ENCODE results near the gene KBTBD7.
"Not testable (repeated sequence)": the region's sequence is repeated elsewhere in the genome, so short reads cannot be mapped to it uniquely, and the experiment has no call there.

KBTBD7 gene

DNA sequence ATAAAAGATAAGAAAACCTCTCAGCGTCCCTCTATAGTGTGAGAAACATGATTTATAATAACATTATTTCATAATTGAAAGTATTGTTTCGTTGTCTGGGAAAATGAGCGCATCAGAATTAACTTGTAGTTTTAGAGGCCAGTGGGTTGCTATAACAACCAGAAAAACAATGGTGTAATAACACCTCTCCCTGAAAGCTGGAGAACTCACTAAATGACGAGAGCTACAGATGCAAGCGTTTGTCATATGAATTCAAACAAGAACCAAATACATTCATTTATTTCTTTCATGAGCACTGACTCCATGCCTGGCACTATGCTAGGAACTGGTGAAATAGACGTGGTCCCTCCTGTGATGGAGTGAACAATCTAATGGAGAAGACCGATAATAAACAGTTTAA lies 16.3 kb downstream of the KBTBD7 start:
- no peaks in the 10 kb centered on the region for H3K27me3 ChIP-seq (ENCODE audit: control insufficient read depth, low read length)
- no peaks in the 10 kb centered on the region for H3K36me3 ChIP-seq (ENCODE audit: control insufficient read depth, low read length)
- no peaks in the 10 kb centered on the region for H4K20me1 ChIP-seq (ENCODE audit: control insufficient read depth, insufficient read depth, low read depth, low read length)
- H3K4me3 ChIP-seq (ENCODE audit: low read length), result no peak overlapping the region
- H3K9me3 ChIP-seq (ENCODE audit: control insufficient read depth, insufficient read depth, low read length), result peaks cover 7% of the 10 kb centered on the region; the same call in 1 of the 2 replicates
- no peaks in the 10 kb centered on the region for H3F3A ChIP-seq (ENCODE audit: control insufficient read depth, insufficient read depth)
- no peak overlapping the region for H3K27ac ChIP-seq (ENCODE audit: low read depth, low read length)
- no peaks in the 10 kb centered on the region for H3K9me2 ChIP-seq (replicated peaks; ENCODE audit: control insufficient read depth, low read length)
- H3K79me2 ChIP-seq (ENCODE audit: control insufficient read depth, low read length), result no peaks in the 10 kb centered on the region
- TF ChIP-seq EZH2phosphoT487 (IDR thresholded peaks at IDR 0.05; ENCODE audit: borderline replicate concordance, low read length), result no peak
- TF ChIP-seq, protein P1, sequence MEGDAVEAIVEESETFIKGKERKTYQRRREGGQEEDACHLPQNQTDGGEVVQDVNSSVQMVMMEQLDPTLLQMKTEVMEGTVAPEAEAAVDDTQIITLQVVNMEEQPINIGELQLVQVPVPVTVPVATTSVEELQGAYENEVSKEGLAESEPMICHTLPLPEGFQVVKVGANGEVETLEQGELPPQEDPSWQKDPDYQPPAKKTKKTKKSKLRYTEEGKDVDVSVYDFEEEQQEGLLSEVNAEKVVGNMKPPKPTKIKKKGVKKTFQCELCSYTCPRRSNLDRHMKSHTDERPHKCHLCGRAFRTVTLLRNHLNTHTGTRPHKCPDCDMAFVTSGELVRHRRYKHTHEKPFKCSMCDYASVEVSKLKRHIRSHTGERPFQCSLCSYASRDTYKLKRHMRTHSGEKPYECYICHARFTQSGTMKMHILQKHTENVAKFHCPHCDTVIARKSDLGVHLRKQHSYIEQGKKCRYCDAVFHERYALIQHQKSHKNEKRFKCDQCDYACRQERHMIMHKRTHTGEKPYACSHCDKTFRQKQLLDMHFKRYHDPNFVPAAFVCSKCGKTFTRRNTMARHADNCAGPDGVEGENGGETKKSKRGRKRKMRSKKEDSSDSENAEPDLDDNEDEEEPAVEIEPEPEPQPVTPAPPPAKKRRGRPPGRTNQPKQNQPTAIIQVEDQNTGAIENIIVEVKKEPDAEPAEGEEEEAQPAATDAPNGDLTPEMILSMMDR (IDR thresholded peaks at IDR 0.05; ENCODE audit: low read depth, low read length, poor library complexity, severe bottlenecking), result no peak
- no peak overlapping the region for H3K4me2 ChIP-seq (ENCODE audit: low read length)
- no peaks in the 10 kb centered on the region for H3K4me1 ChIP-seq (ENCODE audit: control insufficient read depth, low read length)

GRCh38 chr13:41177616-41178015 lies 16.8 kb downstream of the KBTBD7 start:
- Histone ChIP-seq H3K4me2 (ENCODE audit: low read length) (no peak overlapping the region), H3K4me1 (ENCODE audit: control insufficient read depth, low read length) (no peaks in the 10 kb centered on the region), H3K9me2 (replicated peaks; ENCODE audit: control insufficient read depth, low read length) (no peaks in the 10 kb centered on the region), H3K27ac (ENCODE audit: low read depth, low read length) (no peak overlapping the region), H4K20me1 (ENCODE audit: control insufficient read depth, insufficient read depth, low read depth, low read length) (no peaks in the 10 kb centered on the region), H3K79me2 (ENCODE audit: control insufficient read depth, low read length) (no peaks in the 10 kb centered on the region), H3K27me3 (ENCODE audit: control insufficient read depth, low read length) (no peaks in the 10 kb centered on the region), H3K4me3 (ENCODE audit: low read length) (no peak overlapping the region), H3K36me3 (ENCODE audit: control insufficient read depth, low read length) (no peaks in the 10 kb centered on the region), H3F3A (ENCODE audit: control insufficient read depth, insufficient read depth) (no peaks in the 10 kb centered on the region), H3K9me3 (ENCODE audit: control insufficient read depth, insufficient read depth, low read length) (peaks cover 7% of the 10 kb centered on the region; the same call in 1 of the 2 replicates)
- no peak for TF ChIP-seq EZH2phosphoT487 (IDR thresholded peaks at IDR 0.05; ENCODE audit: borderline replicate concordance, low read length)
- TF ChIP-seq, protein P1 (IDR thresholded peaks at IDR 0.05; ENCODE audit: low read depth, low read length, poor library complexity, severe bottlenecking), result no peak

GRCh38 chr13:41175576-41175975 lies 18.8 kb downstream of the KBTBD7 start:
- H3K9me2 ChIP-seq (replicated peaks; ENCODE audit: control insufficient read depth, low read length); H3K36me3 ChIP-seq (ENCODE audit: control insufficient read depth, low read length); H3K4me2 ChIP-seq (ENCODE audit: low read length); H3K4me3 ChIP-seq (ENCODE audit: low read length); H3K9me3 ChIP-seq (ENCODE audit: control insufficient read depth, insufficient read depth, low read length); H3F3A ChIP-seq (ENCODE audit: control insufficient read depth, insufficient read depth); H4K20me1 ChIP-seq (ENCODE audit: control insufficient read depth, insufficient read depth, low read depth, low read length); H3K4me1 ChIP-seq (ENCODE audit: control insufficient read depth, low read length); H3K79me2 ChIP-seq (ENCODE audit: control insufficient read depth, low read length); H3K27ac ChIP-seq (ENCODE audit: low read depth, low read length); H3K27me3 ChIP-seq (ENCODE audit: control insufficient read depth, low read length): not testable (repeated sequence)

- no peaks in the 10 kb centered on the region for H3K36me3 ChIP-seq (ENCODE audit: control insufficient read depth, low read length)
- no peaks in the 10 kb centered on the region for H3K4me1 ChIP-seq (ENCODE audit: control insufficient read depth, low read length)
- H3K27me3 ChIP-seq (ENCODE audit: control insufficient read depth, low read length), result no peaks in the 10 kb centered on the region
- H3F3A ChIP-seq (ENCODE audit: control insufficient read depth, insufficient read depth), result no peaks in the 10 kb centered on the region
- no peaks in the 10 kb centered on the region for H4K20me1 ChIP-seq (ENCODE audit: control insufficient read depth, insufficient read depth, low read depth, low read length)
- H3K27ac ChIP-seq (ENCODE audit: low read depth, low read length), result no peak overlapping the region
- H3K4me3 ChIP-seq (ENCODE audit: low read length), result no peak overlapping the region
- H3K4me2 ChIP-seq (ENCODE audit: low read length), result no peak overlapping the region
- no peaks in the 10 kb centered on the region for H3K9me2 ChIP-seq (replicated peaks; ENCODE audit: control insufficient read depth, low read length)
- TF ChIP-seq, protein P1 (IDR thresholded peaks at IDR 0.05; ENCODE audit: low read depth, low read length, poor library complexity, severe bottlenecking), result no peak
- TF ChIP-seq EZH2phosphoT487 (IDR thresholded peaks at IDR 0.05; ENCODE audit: borderline replicate concordance, low read length), result no peak
- H3K79me2 ChIP-seq (ENCODE audit: control insufficient read depth, low read length), result no peaks in the 10 kb centered on the region
- no peaks in the 10 kb centered on the region for H3K9me3 ChIP-seq (ENCODE audit: control insufficient read depth, insufficient read depth, low read length)
Measured at GRCh38 chr13:41162151-41162550, 32.2 kb downstream of the KBTBD7 start.
